Prostate gland (tissue), 2 donors: ENCODE data around the gene FRMD1.

Experiments used
- CTCF ChIP-seq, 4 experiments: fragments of 200-600 bp in 2 of 4; fragments of 450-650 bp in 2 of 4; sonication (generic) in 2 of 4; IDR thresholded peaks; 1 replicate in 3 of 4; 2 replicates in 1 of 4; pipeline ENCODE4 v1.5.1; 2016 to 2019; ENCODE audit warnings: antibody characterized with exemption in 4 of 4, mild to moderate bottlenecking in 2 of 4, moderate library complexity in 2 of 4
- POLR2A ChIP-seq: fragments of 450-650 bp; IDR thresholded peaks from one replicate; pipeline ENCODE4 v1.6.1; 2016; ENCODE audit warnings: antibody characterized with exemption, mild to moderate bottlenecking
- POLR2AphosphoS5 ChIP-seq: sonication (generic); formaldehyde crosslinking; IDR thresholded peaks from one replicate; pipeline ENCODE4 v1.6.1; 2017; ENCODE audit warnings: antibody characterized with exemption

DNA sequence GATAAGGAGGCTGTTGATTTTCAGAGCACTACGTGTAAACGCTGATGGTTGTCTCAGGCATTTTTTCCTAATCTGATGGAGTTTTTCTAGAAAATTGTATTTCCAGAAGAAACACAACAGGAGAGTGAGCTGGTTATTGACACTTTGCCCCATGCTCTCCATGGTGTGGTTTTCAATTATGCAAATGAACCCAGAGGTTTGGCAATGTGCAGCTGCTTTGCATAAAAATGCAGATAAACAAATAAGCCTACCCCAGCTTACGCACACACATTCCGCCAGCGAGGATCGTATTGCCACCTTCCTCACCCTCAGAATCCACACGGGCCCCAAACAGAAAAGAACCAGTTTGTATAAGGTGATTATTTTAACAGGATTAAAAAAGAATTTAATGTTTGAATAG lies 45.1 kb upstream of the FRMD1 start:
- TF ChIP-seq POLR2AphosphoS5 (no peak), CTCF (IDR thresholded peaks at IDR 0.05) (no peak), POLR2A (no peak)
